Right lobe of liver (tissue), 6 donors: ENCODE results near the gene ZNF511. TPM values are rescaled to one million over a fixed set of nuclear protein-coding genes. Genes with fewer than 3 reads are reported as not detected.

Experiments used
- ATAC-seq, 4 donors: fragments of 200-7000 bp; cut with Tn5 transposase; one replicate each; pipeline ENCODE4 v1.9.1; 2020; ENCODE audit warnings: mild to moderate bottlenecking in 4 of 4, moderate library complexity in 4 of 4
- DNase-seq, 3 donors: peaks; one replicate each; pipeline ENCODE4 v3.0.0-alpha.2; 2020
- H3K27ac ChIP-seq, 3 donors: fragments of 200-600 bp; one replicate each; pipeline ENCODE4 v1.8.0; 2022
- H3K27me3 ChIP-seq, 2 donors: fragments of 200-600 bp; one replicate each; pipeline ENCODE4 v1.8.0; 2022
- H3K36me3 ChIP-seq, 4 donors: fragments of 200-600 bp; sonication (generic) in 1 of 4; one replicate each; pipeline versions ENCODE4 v1.5.1 to v1.8.0; 2017 to 2022; ENCODE audit warnings: control low read depth in 1 of 4
- H3K4me1 ChIP-seq, 4 donors: fragments of 200-600 bp; sonication (generic) in 1 of 4; one replicate each; pipeline versions ENCODE4 v1.5.1 to v1.8.0; 2017 to 2022; ENCODE audit warnings: control low read depth in 1 of 4
- H3K4me3 ChIP-seq, 3 donors: fragments of 200-600 bp; one replicate each; pipeline ENCODE4 v1.8.0; 2022
- H3K9me3 ChIP-seq, 4 donors: fragments of 200-600 bp; sonication (generic) in 1 of 4; one replicate each; pipeline versions ENCODE4 v1.5.1 to v1.8.0; 2017 to 2022; ENCODE audit warnings: control low read depth in 1 of 4
- POLR2A ChIP-seq: fragments of 450-650 bp; IDR thresholded peaks from one replicate; pipeline ENCODE4 v1.6.1; 2017; ENCODE audit warnings: antibody characterized with exemption, mild to moderate bottlenecking
- WGBS: methylation state at CpG from one replicate; pipeline ENCODE4 v1.1.6; 2018; ENCODE audit warnings: low coverage, low lambda C conversion rate; ENCODE audit not compliant: insufficient coverage; ENCODE audit errors: missing lambda C conversion rate; 5-methylcytosine and 5-hydroxymethylcytosine counted together
- intact Hi-C, 2 donors: fragments of 100-400 bp; cut with DNase I; formaldehyde crosslinking; loops; one replicate each; pipeline versions ENCODE4 v1.11.2 to v1.14.1; 2022
- long read RNA-seq: library from polyadenylated mRNA; unstranded; transcript quantifications from one replicate; pipeline ENCODE4 v2.0.0, GENCODE V29; 2019
- total RNA-seq, 6 experiments: library from RNA; depleted of rRNA in 2 of 6; stranded (reverse); fragments of >200 nt in 2 of 6; fragmentation: NEBNext Ultra II Directional in 3 of 6; extraction: Animal tissue kit (Norgen Biotek cat#: 25700) in 3 of 6; gene quantifications; one replicate each; pipeline versions ENCODE4 v1.1.0 to v1.2.4, GENCODE V29; 2016 to 2023
- TF ChIP-seq, protein P1 (sequence below), 4 donors: fragments of 200-600 bp in 3 of 4; fragments of 450-650 bp in 1 of 4; IDR thresholded peaks; one replicate each; pipeline versions ENCODE4 v1.5.1 to v1.8.0; 2016 to 2022; ENCODE audit warnings: antibody characterized with exemption in 4 of 4, mild to moderate bottlenecking in 2 of 4
- donor health status: DM: no; HTN: yes; CAD: no.
- donor health status: DM: no; HTN: no; CAD: no.
- donor health status: DM: no; HTN: no; CAD: no.
- donor health status: DM: no; HTN: yes; CAD: no.
- donor health status: DM: no; HTN: yes; CAD: no.

ZNF511 gene, protein sequence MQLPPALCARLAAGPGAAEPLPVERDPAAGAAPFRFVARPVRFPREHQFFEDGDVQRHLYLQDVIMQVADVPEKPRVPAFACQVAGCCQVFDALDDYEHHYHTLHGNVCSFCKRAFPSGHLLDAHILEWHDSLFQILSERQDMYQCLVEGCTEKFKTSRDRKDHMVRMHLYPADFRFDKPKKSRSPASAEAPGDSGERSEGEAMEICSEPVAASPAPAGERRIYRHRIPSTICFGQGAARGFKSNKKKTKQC
- 10 to 100 TPM; 17.4 to 30.2 (median 25.9) TPM for total RNA-seq
- long read RNA-seq, partial matches to known transcripts: 0 of 9 reads
- long read RNA-seq, other reads (novel, unspliced or antisense): 5 of 9 reads

DNA sequence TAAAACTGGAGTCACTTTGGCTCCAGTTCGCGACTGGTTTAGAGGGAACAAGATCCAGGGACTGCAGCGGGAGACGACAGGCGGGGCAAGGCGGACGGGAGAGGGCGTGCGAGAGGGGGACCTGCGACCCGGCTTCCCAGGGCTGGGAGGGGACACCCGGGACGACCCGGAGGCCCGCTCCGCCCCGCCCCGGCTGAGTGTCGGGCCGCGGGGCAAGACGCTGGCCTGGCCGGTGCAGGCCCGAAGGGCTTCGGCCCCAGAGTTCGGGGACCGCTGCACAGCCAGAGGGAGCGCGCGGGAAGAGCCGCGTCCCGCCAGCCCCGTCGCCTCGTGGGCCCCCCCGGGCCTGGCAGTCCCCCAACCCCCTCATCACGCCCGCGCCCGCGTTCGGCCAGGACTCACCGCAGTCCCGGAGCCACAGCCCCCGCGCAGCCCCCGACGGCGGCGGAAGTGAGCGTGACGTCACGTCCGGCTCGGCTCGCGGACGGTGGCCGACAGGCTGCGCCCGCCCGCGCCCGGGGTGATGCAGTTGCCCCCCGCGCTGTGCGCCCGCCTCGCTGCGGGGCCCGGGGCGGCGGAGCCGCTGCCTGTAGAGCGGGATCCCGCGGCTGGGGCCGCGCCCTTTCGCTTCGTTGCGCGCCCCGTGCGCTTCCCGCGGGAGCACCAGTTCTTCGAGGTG lies at the start of gene ZNF511, which contains the start of gene TUBGCP2:
TSS of gene ZNF511 (plus strand) at position 494 of the 679 bp plus-strand sequence. CDS start at position 524, 30 bp downstream.
TSS of gene TUBGCP2 (minus strand) at position 452 of the 679 bp plus-strand sequence. CDS start 5,931 bp downstream, outside the sequence.
- Histone ChIP-seq H3K4me1 (peaks cover 0 to 35% (median 9%) of the 10 kb centered on the region in 4 donors), H3K4me3 (peak within 1 kb of the TSS; percentile 95 to 99 (median 95)), H3K27ac (peak within 1 kb of the TSS; percentile 93 to 98 (median 96)), H3K9me3 (no peaks in the 10 kb centered on the region), H3K36me3 (peaks cover 0 to 16% (median 6%) of the 10 kb centered on the region in 4 donors), H3K27me3 (no peaks in the 10 kb centered on the region)
- TF ChIP-seq POLR2A: peak; percentile 79
- TF ChIP-seq, protein P1, sequence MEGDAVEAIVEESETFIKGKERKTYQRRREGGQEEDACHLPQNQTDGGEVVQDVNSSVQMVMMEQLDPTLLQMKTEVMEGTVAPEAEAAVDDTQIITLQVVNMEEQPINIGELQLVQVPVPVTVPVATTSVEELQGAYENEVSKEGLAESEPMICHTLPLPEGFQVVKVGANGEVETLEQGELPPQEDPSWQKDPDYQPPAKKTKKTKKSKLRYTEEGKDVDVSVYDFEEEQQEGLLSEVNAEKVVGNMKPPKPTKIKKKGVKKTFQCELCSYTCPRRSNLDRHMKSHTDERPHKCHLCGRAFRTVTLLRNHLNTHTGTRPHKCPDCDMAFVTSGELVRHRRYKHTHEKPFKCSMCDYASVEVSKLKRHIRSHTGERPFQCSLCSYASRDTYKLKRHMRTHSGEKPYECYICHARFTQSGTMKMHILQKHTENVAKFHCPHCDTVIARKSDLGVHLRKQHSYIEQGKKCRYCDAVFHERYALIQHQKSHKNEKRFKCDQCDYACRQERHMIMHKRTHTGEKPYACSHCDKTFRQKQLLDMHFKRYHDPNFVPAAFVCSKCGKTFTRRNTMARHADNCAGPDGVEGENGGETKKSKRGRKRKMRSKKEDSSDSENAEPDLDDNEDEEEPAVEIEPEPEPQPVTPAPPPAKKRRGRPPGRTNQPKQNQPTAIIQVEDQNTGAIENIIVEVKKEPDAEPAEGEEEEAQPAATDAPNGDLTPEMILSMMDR (IDR thresholded peaks at IDR 0.05): peak in 1 of 4 donors; percentile 27
- no CpG with 5 or more reads among the region's 89 CpGs for WGBS
- DNase-seq (peak; percentile 89 to 91 (median 91)), ATAC-seq (peak; percentile 55 to 75 (median 65))
- intact Hi-C loops: no loop called here

GRCh38 chr10:133259602-133259989 lies 49.1 kb upstream of the ZNF511 start:
- no peaks in the 10 kb centered on the region for H3K9me3 ChIP-seq
- no peaks in the 10 kb centered on the region for H3K27me3 ChIP-seq
- peaks cover 0 to 12% (median 0%) of the 10 kb centered on the region in 4 donors for H3K4me1 ChIP-seq
- intact Hi-C loops: no loop called here
- WGBS: 47% methylated on average over 3 of the region's 12 CpGs
- H3K27ac ChIP-seq: no peak overlapping the region
- no peak overlapping the region for H3K4me3 ChIP-seq
- DNase-seq (no peak), ATAC-seq (no peak)
- TF ChIP-seq POLR2A: no peak
- H3K36me3 ChIP-seq: no peaks in the 10 kb centered on the region

DNA sequence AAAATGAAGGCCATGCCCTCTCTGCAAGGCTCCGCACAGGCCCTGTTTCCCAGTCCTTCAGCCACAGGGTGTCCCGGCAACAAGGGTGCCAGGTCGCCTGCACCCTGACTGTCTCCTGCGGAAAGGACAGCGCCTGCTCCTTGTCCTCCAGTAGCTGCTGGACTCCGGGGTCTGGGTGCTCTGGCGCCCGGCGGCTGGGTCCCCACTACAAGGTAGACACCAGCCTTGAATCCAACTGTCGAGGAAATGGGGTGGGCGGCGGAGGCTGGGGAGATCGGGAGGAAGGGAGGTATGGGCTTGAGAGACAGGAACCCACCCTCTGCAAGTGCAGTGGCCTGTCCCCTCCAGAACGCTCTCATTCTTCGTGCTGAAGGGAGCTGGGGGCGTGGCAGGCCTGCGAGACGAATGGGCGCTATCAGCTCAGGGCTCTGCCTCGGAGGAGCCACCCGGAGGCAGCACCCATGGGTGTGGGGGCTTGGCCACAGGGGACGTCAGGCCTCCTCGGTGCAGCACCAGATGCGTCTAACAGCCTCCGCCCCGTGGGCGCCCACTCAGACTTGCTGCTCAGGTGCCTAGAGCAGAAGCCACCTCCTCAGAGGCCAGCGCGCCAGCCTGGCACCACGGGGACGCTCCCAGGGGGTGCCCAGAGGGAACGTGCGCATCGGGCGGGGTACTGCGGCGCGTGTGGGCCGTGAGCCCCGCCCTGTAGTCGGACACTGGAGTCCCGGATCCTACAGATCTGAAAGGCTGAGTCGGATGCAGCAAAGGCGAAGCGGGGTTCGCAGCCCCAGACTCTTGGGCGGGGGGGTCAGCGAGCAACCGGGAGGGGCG lies 47.6 kb upstream of the ZNF511 start:
- no peak for TF ChIP-seq POLR2A
- TF ChIP-seq, protein P1 (IDR thresholded peaks at IDR 0.05): no peak
- Histone ChIP-seq H3K27me3 (no peaks in the 10 kb centered on the region), H3K27ac (peak overlapping the region; percentile 55 to 87 (median 60)), H3K4me1 (peaks cover 0 to 12% (median 0%) of the 10 kb centered on the region in 4 donors), H3K36me3 (no peaks in the 10 kb centered on the region), H3K4me3 (peak overlapping the region; percentile 61 to 76 (median 70)), H3K9me3 (no peaks in the 10 kb centered on the region)
- peak in 1 of 3 donors; percentile 61 for DNase-seq
- intact Hi-C loops: no loop called here
- 0% methylated on average over 8 of the region's 50 CpGs for WGBS
- ATAC-seq: peak; percentile 26 to 48 (median 36)

DNA sequence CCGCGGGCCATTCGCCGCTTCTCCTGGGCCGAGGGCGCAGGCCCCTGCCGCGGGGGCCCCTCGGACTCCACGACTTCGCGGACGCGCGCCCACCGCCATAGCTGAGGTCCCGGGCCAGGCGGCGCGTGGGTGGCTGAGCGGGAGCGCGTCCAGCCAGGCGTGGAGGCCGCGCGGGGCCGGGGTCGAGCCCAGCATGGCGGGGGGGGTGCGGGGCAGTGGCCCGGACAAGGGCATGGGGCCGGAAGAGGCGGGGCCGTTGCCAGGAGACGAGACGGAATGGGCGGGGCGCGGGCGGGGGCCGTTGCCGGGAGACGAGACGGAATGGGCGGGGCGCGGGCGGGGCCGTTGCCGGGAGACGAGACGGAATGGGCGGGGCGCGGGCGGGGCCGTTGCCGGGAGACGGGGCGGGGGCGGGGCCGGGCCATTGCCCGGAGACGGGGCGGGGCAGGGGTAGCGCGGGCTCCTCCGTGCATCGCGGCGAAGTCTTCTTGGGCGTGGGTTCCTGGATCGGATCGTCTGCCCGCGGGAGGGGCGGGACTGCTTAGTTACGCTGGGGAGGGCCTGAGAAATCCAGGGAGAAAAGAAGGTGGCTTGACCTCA lies 46.9 kb upstream of the ZNF511 start:
- H3K4me3 ChIP-seq: peak overlapping the region; percentile 61 to 76 (median 70)
- ATAC-seq: peak; percentile 79 to 88 (median 82)
- no peaks in the 10 kb centered on the region for H3K27me3 ChIP-seq
- WGBS: 2% methylated on average over 20 of the region's 79 CpGs
- H3K4me1 ChIP-seq: peaks cover 0 to 12% (median 0%) of the 10 kb centered on the region in 4 donors
- no peaks in the 10 kb centered on the region for H3K9me3 ChIP-seq
- intact Hi-C loops: no loop called here
- DNase-seq: peak; percentile 92 to 95 (median 94)
- H3K27ac ChIP-seq: peak overlapping the region; percentile 55 to 87 (median 60)
- TF ChIP-seq, protein P1 (IDR thresholded peaks at IDR 0.05): no peak
- peak; percentile 46 for TF ChIP-seq POLR2A
- H3K36me3 ChIP-seq: no peaks in the 10 kb centered on the region
